NOMO-1 treated with dmso at 0.1 percent for 144 hours (cell line): ENCODE data around the gene SEZ6.

Experiments used
- DNase-seq: peaks from one replicate; lab custom pipeline; 2025; ENCODE audit not compliant: unreplicated experiment; lab: John Stamatoyannopoulos, UW

The SEZ6 gene

DNA sequence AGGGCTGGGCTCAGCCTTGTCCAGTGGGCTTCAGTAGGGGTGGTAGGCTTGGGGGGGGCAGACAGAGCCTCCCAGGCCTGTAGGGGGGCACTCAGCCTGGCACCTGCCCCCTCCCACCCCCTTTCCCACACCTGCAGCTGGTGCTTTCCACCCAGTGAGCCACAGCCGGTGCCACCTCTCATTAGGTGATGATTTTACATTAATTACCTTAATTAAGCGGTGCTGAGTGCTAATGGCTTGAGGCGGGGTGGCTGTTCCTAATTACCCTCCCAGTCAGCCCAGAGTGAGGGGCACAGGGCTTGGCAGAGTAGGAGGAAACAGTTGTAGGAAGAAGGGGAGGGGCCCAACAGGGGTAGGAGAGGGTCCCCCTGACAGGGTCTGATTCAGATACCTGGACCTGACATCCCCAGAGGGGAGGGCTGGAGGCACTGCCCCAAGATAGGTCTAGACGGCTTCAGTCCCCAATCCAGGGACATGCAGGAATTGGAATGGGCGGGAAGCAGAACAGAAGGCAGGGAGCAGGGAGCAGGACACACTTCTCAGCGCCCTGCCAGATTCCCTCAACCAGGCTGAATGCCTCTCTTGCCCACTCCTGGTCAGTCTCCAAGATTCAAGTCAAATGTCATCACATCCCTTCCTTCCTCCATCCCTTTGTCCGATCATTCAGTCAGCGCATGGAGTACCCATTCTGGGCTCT is 28.0 kb downstream of the SEZ6 start:
- no peak for DNase-seq

DNA sequence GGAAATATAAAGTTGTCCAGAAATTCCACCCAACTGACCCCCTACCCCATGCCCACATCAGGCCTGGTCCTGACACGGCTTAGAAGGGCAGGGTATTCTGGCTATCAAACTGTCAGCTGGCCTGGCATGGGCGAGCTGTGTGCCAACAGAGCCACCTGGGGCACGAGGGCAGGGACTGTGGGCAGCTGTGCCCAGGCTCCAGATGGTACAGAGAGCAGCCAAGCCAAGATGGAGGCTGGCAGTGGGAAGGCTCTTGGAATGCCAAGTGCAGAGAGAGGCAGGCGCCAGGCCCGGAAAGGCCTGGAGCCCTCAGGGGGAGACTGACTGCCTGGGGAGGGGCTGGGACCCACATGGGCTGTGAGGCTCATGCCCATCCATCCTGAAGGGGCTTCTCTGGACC is 30.2 kb downstream of the SEZ6 start:
- no peak for DNase-seq

DNA sequence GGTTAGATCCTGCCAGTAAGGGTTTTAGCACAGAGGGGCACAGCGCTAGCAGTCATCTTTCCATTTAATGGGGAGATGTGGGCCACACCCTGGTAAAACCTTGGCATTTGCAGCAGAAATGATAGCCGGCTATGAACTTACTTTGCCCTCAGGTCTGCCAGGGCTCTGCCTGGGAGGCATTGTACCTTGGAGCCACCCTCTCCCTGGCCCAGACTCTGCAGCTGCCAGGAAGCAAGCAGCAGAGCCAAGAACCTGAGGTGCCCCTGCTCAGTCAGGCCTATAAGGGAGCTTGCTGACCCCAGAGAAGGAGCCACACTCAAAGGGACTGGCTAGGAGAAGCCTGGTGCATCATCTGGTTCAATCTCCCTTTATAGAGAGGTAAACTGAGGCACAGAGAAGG is 30.8 kb downstream of the SEZ6 start:
- no peak for DNase-seq

DNA sequence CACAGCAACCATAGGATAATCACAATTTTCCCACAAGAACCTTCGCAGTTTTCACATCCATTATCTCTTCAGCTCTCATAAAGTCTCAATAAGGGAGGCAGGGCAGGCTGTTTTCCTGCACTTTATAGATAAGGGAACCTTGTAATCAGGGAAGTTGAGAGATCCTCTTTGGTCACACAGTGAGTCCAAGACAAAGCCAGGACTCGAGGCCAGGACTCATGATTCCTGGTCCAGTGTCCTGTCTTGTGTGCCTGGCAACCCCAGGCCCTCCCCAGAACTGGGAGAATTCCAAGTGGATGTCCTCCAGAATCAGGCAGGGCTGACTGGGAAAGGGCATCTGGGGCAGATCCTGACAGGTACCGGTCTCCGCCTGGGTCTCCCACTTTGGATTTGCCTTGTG is 31.4 kb downstream of the SEZ6 start:
- no peak for DNase-seq

DNA sequence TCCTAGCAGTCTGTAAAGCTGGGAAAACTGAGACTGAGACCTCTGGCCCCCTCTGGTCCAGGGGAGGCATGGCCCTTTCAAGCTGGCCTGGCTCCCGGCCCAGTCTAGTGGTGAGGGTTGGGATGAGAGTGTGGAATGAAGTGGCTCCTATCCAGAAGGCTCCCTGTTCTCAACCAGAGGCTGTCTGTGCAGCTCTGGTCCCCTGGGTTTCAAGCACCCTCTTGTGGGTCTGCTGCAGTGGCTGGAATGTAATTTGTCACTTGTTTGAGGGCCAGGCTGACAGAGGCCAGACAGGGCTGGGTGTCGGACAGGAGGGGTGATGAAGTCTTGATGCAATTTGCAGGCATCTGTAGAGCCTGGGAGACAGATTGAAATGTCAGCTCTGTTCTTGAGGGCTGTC is 32.4 kb downstream of the SEZ6 start:
- no peak for DNase-seq

DNA sequence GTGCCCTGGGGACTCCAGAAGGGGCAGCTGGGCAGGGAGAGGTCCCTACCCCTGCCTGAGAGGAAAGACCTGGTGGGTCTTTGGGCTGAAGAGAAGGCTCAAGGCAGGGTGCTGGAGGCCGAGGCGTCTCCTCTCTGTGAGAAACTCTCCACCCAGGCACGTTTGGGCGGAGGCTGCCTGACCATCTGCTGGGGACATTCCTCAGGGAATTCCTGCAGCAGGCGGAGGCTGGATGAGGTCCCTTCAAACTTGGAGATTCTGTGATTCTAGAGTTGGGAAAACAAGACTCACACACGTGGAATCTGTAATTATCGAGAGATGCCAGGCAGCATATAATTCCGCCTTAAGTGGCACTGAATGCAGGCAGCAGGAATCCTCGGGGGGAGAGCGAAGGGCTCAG is 33.4 kb downstream of the SEZ6 start:
- no peak for DNase-seq

DNA sequence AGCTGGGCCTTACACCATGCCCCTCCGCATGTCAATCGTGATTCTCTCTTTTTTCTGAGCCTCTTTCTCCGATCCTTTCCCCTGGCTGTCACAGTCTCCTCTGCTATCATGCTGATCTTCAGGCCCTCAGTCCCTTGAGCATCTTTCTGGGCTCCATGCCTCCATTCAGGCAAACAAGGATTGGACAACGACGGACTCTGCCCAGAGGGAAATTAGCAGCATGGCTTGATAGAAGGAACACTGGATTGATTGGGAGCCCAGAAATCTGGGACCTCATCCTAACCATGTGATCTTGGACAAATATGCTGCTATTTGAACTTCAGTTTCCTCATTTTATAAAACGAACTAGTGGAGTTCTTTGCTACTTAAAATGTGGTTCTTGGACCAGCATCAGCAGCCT is 35.0 kb downstream of the SEZ6 start:
- no peak for DNase-seq

DNA sequence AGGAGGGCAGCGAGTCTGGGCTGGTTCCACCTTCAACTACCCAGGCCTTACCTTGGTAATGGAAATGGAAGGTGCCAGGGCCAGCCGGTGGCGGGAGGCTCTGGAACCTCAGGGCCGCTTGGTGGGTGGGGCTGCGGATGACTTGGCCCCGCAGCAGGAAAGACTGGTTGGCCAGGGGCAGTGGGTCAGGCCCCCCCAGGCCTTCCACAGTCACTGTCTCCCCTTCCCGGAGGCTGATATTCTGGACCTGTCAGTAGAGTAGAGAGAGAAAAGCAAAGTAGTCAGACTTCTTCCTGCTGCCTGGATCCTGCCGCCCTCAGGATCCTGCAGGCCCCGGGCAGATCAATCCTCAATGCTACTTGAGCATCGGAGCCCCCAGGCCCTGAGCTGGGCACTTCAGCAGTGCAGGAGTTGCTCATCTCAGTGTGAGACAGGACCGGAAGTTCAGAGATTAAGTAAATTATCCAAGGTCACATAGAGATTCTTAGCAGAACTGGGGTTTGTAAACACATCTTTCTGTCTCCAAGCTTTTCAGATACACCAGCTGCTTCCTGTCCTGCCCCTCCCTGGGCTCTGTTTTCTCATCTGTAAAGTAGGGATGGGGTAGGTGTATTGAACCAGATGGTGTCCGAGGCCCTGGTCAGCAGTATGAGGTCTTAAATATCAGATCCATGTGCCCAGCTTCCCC is 36.0 kb downstream of the SEZ6 start:
- DNase-seq, result no peak

DNA sequence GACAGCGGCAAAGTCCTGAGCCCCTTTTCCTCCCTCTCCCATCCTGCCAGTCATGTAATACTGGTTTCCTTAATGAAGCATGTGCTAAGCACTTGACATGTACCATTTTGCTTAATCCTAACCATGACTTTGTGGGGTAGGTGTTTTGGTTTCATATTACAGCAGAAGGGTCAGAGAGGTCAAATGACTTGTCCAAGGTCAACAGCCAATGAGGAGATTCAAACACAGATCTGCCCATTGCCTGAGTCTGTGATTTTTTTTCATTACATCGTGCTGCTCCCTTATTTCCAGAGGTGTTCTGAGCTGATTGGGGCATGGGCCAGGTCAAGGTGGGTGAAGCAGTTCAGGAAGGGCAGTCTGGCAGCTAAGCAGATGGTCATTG is 36.9 kb downstream of the SEZ6 start:
- DNase-seq, result no peak

DNA sequence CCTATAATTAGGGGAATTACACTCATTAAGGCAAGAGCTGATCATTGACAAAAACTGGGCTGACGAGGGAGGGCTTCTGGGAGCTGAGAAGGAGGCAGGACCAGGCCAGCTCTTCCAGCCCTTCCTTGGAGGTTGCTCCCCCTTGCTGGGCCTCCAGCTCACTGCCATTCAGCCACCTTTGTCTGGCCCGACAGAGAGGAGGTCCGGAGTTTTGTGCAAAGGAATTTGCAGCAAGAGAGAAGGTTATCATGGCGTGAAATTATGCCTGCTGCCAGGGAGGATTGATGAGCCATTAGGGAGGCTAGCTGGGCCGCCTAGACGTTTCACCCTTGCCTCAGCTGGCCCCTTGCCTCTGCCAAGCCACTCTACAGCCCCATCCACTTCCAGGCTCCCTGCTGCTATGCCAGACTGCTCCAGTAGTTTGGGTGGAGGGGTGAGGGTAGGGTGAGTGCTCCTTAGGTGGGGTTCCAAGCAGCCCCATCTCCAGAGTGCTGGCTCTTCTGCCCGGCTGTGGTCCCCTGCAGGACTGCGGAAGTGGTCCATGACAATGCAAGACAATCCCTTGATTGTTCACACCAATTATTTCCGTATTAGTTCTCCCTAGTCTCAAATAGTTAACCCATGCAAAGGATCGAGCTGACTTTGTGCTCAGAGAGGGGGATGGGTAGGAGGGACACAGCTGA is 37.5 kb downstream of the SEZ6 start:
- DNase-seq, result no peak

DNA sequence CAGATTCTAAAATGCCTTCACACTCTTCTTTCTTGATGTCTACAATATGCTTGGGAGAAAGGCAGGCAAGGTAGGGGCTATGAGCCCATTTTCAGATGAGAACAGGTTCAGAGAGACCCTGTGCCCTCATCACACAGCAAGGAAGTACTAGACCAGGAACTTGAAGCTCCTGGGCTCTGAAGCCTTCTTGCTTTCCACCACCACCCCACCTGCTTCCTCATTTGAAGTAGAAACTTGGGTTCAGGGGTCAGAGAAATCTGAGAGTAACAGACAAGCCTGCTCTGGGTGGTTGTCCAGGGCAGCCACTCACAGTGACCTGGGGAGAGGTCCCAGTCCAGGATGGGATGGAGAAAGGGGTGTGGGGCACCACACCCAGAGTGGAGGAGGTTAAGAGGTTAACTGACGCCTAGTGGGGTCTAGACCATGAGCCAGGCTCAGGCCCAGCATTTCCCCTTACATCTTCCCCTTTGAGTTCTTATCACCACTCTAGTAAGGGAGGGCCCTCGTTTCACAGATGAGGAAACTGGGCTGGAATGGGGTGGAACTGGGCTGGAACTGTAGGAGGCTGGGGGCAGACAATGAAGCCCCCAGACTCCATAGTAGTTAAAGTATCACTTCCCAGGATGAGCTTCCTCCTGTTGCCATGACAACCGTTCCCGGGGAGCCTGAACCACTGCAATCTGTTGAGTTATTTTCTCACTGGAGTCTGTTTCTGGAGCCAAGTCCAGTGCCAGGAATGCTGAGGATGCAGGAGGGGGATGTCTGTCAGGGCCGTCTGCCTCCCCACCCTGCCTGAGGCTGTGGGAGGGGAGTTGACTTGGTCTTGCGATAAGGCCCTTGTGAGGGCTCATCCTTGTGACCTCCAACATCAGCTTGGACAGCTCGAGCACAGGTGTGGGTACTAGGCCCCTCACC is 38.4 kb downstream of the SEZ6 start:
- peak; percentile 46 for DNase-seq

DNA sequence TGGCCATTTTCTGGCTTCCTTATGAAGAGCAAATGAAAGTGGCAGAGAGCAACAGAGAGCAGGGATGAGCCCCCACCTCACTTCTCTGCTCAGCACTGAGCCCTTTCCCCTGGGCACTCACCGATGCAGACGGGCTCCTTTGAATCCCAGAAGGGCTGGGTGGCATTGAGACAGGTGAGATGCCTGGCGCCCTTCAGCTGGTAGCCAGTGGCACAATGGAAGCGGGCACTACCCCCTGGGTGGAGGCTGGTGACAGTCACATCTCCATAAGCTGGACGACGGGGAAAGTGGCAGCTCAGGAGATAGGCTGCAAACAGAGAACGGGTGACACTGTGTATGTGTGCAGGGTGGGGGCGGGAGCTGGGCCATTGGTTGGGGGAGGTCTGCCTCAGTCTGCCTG is 42.0 kb downstream of the SEZ6 start:
- no peak for DNase-seq

DNA sequence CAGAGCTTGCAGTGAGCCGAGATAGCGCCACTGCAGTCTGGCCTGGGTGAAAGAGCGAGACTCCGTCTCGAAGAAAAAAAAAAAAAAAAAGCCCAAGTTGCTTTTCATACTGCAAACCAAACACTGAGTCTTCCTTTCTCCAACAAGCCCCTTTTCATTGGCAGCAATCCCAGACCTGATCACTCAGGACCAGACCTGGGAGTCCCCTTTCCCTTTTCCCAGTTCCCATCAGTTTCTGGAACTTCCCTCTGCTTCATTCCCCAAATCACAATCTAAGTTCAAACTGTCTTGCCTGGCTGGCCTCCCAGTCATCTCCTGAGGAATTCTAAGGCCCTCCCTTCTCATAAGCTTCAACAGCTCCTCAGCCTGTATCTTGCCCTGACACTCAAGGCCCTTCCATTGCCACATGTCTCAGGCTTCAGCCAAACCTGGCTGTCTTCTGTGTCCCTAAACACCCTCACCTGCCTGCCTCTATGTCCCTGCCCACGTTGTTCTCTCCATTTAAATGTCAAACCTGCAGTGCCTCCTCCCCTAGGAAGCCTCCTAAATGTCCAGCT is 42.7 kb downstream of the SEZ6 start:
- DNase-seq, result no peak

DNA sequence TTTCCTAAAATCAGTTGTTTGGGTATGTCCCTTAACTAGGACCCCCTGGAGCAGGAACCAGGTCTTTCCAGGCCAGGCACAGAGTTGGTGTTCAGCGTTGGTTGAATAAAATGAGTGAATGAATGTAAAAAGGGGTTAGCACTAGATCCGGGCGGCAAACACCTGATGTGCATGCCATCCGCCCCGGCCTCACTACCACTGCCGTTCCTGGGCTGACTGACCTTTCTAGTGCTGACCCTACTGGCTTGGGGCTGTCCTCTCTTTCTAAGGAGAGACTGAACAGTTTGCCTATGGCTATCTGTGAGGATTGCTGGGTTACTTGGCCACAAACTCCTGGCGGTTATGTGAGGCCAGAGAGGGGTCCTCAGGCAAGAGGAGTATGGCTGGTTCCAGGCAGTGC is 44.4 kb downstream of the SEZ6 start:
- DNase-seq, result no peak

DNA sequence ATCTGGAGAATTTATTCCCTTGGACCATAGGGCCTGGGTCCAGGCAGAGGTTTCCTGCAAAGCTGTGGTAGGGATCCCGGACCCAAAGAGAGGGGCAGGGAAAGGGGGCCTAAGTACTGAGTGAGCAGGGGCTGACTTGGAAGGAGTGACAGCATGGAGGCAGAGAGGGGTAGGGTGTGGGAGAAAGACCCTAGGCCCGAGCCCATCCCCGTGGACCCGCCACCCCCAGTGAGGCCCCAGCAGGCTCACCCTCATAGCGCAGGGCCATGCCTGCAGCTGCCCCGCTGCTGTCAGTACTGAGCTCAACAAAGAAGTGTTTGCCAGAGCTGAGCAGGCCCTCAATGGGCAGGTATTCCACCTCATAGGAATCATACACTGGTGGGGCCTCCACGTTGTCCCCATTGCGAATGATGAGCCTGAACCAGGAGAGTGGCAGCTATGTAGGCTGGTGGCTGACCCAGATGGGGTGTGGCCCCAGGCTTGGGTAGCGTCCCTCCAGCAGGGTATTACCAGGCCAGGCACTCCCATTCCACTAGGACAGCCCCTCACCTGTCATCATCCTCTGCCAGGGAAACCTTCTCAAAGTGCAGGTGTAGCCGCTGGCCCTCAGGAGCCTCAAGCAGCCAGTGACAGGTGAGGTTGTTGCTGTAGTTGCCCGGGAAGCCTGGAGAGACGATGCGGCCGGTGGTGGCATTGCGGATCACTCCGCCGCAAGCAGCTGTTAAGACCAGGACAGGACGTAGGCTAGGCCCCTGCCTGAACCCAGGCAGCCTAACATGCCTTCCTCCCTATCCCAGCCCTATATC is 45.4 kb downstream of the SEZ6 start:
- DNase-seq, result no peak

DNA sequence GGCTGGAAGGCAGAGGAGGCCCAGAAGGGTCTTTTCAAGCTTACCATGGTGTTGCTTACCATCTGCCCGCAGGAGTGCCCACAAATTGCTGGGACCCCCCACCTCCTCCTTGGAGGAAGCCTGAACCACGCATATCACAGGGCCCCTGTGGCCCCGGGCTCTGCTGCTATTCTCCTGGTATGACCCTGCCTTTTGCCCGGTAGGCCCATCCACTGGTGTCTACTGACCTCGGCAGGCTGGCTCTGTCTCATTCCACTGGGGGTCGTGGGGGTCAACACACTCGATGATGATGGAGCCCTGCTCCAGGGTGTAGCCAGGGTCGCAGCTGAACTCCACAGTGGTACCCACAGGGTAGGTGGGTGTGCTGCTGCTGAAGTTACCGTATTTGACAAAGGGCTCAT is 46.4 kb downstream of the SEZ6 start:
- DNase-seq, result no peak

DNA sequence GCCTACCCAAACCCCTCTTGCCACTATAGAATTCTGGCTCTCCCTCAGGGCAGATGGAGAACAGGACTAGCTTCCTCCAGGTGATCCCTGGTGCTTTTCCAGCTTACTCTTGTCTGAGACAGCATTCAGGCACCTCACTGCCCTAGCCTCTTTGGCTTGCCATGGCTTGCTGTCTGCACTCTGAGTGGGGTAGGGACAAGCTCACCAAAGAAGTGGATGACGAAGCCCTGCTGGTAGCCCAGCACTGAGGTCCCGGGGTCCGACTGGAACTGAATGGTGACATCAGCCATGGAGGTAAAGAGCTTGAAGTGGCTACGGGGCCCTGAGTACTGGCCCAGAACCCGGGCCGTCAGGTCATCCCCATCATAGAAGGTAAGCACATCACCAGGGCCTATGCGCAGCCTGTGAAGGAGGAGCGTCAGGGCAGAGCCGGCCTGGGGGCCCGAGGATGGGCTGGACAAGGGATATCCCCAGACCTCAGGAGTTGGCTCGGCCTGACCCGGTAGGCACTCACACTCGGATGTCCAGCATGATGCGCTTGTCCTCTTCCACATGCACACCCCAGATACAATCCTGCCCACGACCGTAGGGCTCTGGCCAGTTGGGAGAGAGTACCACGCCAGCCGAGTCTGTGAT is 46.9 kb downstream of the SEZ6 start:
- DNase-seq, result no peak

DNA sequence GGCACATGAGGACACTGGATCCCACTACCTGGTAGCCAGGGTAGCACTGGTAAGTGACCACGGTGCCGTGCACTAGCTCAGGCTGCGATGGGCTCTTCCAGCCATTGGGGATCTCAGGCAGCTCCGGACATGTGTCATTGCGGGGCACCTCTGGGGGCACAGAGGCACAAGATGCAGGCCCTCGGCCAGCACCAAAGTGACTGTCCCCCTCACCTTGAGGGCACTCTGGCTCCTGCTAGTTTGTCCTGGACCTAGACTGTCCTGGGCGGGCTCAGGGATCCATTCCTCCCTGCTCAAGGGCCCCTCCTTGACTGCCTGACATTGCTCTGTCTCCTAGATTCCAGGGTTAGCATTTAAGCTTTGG is 47.9 kb downstream of the SEZ6 start:
- no peak for DNase-seq

DNA sequence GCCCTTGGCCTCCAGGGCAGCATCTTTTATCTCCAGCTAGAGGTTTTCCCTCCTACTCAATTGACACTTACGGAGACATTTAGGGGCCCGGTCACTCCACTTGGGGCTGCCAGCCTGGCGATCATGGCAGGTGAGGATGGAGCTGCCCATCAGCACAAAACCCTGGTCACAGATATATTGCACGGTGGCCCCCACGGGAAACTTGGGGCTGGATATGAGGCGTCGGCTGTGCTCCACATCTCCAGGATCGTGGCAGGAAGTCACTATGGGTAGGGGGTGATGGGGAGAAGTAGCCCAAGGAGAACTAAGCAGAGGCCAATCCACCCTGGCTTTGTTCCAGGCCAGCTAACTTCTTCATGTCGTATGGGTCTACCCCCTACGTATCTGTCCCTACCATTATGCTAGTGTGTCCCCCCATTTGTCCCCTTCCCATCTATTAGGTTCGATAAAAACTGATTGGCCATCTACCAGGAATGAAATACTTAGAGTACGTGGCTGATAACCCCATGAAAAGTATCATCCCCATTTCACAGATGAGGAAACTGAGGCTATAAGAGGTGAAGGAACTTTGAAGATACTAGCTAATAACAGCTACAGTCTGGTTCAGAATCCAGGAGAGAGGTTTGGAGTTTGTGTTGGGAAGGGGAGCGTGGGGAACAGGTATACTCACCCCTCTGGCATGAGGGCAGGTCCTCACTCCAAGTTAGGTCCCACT is 48.4 kb downstream of the SEZ6 start:
- no peak for DNase-seq
